Endodermal cell (in vitro differentiated cells): Measurements from ENCODE around the gene COX10. TPM values are rescaled to one million over a fixed set of nuclear protein-coding genes. Genes with fewer than 3 reads are reported as not detected.

Experiments used
- DNase-seq: peaks from one replicate; pipeline ENCODE4 v3.0.0-alpha.2; 2017
- H3K27ac ChIP-seq: 2 replicates; pipeline ENCODE4 v1.5.1; 2013; ENCODE audit warnings: mild to moderate bottlenecking, low read depth, low read length, moderate library complexity
- H3K27me3 ChIP-seq: 2 replicates; pipeline ENCODE4 v1.6.1; 2013; ENCODE audit warnings: mild to moderate bottlenecking, low read length, moderate library complexity; ENCODE audit not compliant: insufficient read depth, control insufficient read depth, poor library complexity, severe bottlenecking
- H3K36me3 ChIP-seq: 2 replicates; pipeline ENCODE4 v1.7.0; 2013; ENCODE audit warnings: mild to moderate bottlenecking, low read length, moderate library complexity; ENCODE audit not compliant: control insufficient read depth, insufficient read depth
- H3K4me1 ChIP-seq: one replicate; pipeline ENCODE4 v1.7.0; 2013; ENCODE audit warnings: low read length; ENCODE audit not compliant: control insufficient read depth, insufficient read depth
- H3K4me3 ChIP-seq: 2 replicates; pipeline ENCODE4 v1.5.1; 2013; ENCODE audit warnings: mild to moderate bottlenecking, low read length, moderate library complexity
- H3K9ac ChIP-seq: 2 replicates; pipeline ENCODE4 v1.6.1; 2013; ENCODE audit warnings: mild to moderate bottlenecking, low read length, moderate library complexity; ENCODE audit not compliant: poor library complexity, severe bottlenecking; ENCODE audit errors: extremely low read depth
- H3K9me3 ChIP-seq: 2 replicates; pipeline ENCODE4 v1.6.1; 2013; ENCODE audit warnings: mild to moderate bottlenecking, low read length, moderate library complexity; ENCODE audit not compliant: control insufficient read depth
- H3K27ac Mint-ChIP-seq: 2 replicates; pipeline ENCODE4 v1.8.0; 2020; ENCODE audit warnings: mixed read lengths
- H3K27me3 Mint-ChIP-seq: 2 replicates; pipeline ENCODE4 v1.8.0; 2021; ENCODE audit warnings: mild to moderate bottlenecking, mixed read lengths; ENCODE audit not compliant: insufficient read depth
- H3K36me3 Mint-ChIP-seq: 2 replicates; pipeline ENCODE4 v1.8.0; 2020; ENCODE audit warnings: low read depth, mixed read lengths
- H3K4me1 Mint-ChIP-seq: 2 replicates; pipeline ENCODE4 v1.8.0; 2020; ENCODE audit warnings: mixed read lengths
- H3K4me3 Mint-ChIP-seq: 2 replicates; pipeline ENCODE4 v1.8.0; 2020; ENCODE audit warnings: mild to moderate bottlenecking, moderate library complexity, mixed read lengths
- H3K9me3 Mint-ChIP-seq: 2 replicates; pipeline ENCODE4 v1.8.0; 2020; ENCODE audit warnings: mild to moderate bottlenecking, mixed read lengths
- WGBS, 2 experiments: methylation state at CpG; one replicate each; pipeline versions ENCODE4 v1.1.5 to v1.1.7; 2013; ENCODE audit warnings: missing lambda C conversion rate in 2 of 2, mixed read lengths in 1 of 2; ENCODE audit not compliant: insufficient coverage in 1 of 2, insufficient read length in 1 of 2; 5-methylcytosine and 5-hydroxymethylcytosine counted together
- total RNA-seq, 2 donors: library from RNA; stranded (reverse); fragmentation: NEBNext Ultra II Directional in 1 of 2; extraction: Animal tissue kit (Norgen Biotek cat#: 25700) in 1 of 2; gene quantifications; 2 replicates in 1 of 2; 3 replicates in 1 of 2; pipeline ENCODE4 v1.2.1, GENCODE V29; 2021
- TF ChIP-seq, protein P1 (sequence below): fragments of 200-600 bp; sonication (generic); conservative IDR thresholded peaks from 2 replicates; pipeline ENCODE4 v1.5.0; 2021; ENCODE audit warnings: antibody characterized with exemption, mild to moderate bottlenecking

COX10 gene
- total RNA-seq, 2 donors from 2014 or later: 15.0 to 15.4 TPM

DNA sequence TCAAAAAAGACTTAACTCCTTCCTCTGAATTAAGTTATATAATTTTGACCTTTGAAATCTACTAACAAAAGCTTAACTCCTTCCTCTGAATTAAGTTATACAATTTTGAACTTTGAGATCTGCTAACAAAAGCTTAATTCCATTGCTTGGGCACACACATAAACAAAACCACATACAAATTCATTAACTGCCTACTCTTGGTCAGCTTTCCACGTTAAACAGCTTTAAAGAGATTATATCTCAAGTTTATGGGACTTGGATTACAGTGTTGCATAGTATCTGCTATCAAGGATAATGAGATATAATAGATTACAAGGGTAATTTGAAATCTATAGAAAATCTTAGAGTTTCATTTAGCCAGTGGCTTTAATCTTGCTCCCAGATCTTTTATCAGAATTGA is 23.5 kb downstream of the COX10 start:
- DNase-seq: no peak
- no peaks in the 10 kb centered on the region for H3K27me3 Mint-ChIP-seq
- no peaks in the 10 kb centered on the region for H3K27me3 ChIP-seq
- no peaks in the 10 kb centered on the region for H3K9me3 Mint-ChIP-seq
- H3K4me1 Mint-ChIP-seq: peaks cover 46% of the 10 kb centered on the region
- H3K27ac Mint-ChIP-seq: no peak overlapping the region
- H3K4me3 Mint-ChIP-seq: no peak overlapping the region
- H3K9ac ChIP-seq: no peak overlapping the region
- WGBS, 2 experiments: 81% methylated on average over 1 of the region's 1 CpG; no CpG with 5 or more reads in 1 of the 2 experiments
- peaks cover 5% of the 10 kb centered on the region for H3K4me1 ChIP-seq
- H3K4me3 ChIP-seq: no peak overlapping the region
- peaks cover 3% of the 10 kb centered on the region for H3K36me3 Mint-ChIP-seq
- H3K36me3 ChIP-seq: no peaks in the 10 kb centered on the region
- no peaks in the 10 kb centered on the region for H3K9me3 ChIP-seq
- H3K27ac ChIP-seq: no peak overlapping the region
- TF ChIP-seq, protein P1, sequence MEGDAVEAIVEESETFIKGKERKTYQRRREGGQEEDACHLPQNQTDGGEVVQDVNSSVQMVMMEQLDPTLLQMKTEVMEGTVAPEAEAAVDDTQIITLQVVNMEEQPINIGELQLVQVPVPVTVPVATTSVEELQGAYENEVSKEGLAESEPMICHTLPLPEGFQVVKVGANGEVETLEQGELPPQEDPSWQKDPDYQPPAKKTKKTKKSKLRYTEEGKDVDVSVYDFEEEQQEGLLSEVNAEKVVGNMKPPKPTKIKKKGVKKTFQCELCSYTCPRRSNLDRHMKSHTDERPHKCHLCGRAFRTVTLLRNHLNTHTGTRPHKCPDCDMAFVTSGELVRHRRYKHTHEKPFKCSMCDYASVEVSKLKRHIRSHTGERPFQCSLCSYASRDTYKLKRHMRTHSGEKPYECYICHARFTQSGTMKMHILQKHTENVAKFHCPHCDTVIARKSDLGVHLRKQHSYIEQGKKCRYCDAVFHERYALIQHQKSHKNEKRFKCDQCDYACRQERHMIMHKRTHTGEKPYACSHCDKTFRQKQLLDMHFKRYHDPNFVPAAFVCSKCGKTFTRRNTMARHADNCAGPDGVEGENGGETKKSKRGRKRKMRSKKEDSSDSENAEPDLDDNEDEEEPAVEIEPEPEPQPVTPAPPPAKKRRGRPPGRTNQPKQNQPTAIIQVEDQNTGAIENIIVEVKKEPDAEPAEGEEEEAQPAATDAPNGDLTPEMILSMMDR: no peak

DNA sequence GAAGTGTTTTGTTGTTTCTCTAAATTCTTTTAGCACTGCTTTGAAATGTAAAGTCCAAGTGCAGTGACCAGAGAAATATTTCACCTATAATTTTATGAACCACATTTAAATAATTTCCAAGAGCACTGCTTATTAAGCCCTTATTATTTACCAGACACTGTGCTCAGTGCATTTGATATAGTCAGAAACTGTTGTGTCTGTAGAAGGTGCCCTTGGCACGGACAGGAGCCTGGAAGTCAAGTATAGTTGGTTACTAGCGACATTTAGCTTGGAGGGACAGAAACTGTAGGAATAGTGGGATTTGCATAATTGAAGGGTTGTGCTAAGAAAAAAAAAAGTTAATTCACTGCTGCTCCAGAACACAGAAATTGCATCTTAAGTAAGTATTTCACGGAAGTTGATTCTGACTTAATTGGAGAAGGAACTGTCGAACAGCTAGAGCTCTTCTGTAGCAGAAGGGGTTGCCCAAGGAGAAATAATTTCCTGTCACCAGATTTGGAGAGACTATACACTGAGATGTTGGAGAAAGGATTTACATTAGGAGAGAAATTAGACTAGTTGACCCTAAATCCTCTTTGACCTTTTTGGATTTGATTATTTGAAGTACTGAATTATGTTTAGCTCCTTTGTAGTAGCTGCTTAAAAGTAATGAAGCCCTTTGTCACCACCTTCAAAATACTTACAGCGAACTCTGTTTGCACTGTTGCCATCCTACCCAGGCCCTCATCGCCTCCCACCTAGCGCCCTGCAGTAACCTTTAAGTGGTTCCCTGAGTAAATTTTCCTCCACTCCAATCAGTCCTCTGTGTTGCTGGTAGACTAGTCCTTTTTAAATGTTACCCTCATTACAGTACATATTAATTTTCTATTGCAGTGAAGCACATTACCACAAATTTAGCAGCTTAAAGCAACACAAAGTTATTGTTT is 25.6 kb downstream of the COX10 start:
- no peak overlapping the region for H3K4me3 Mint-ChIP-seq
- Histone ChIP-seq H3K4me3 (no peak overlapping the region), H3K9ac (no peak overlapping the region), H3K27me3 (no peaks in the 10 kb centered on the region), H3K4me1 (peaks cover 5% of the 10 kb centered on the region), H3K9me3 (no peaks in the 10 kb centered on the region), H3K27ac (no peak overlapping the region), H3K36me3 (no peaks in the 10 kb centered on the region)
- DNase-seq: no peak
- H3K27me3 Mint-ChIP-seq: no peaks in the 10 kb centered on the region
- H3K36me3 Mint-ChIP-seq: peaks cover 3% of the 10 kb centered on the region
- WGBS, 2 experiments: 94 to 97% methylated on average over 6 to 7 of the region's 7 CpGs
- no peak overlapping the region for H3K27ac Mint-ChIP-seq
- peaks cover 37% of the 10 kb centered on the region for H3K4me1 Mint-ChIP-seq
- TF ChIP-seq, protein P1: no peak
- no peaks in the 10 kb centered on the region for H3K9me3 Mint-ChIP-seq

DNA sequence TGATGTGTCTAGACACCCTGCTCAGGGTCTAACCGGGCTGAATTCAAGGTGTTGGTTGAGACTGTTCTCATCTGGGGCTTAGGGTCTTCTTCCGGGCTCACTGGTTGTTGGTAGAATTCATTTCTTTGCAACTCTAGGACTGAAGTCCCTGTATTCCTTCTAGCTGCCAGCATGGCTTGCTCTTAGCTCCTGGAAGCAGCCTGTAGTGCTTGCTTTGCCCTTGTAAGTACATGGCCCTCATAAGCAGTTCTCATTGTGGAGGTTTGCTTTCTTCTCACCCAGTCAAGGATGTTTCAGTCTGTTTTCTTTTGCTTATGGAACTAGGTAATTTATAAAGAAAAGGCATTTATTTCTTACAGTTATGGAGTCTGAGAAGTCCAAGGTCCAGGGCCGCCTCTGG is 26.3 kb downstream of the COX10 start:
- Mint-ChIP-seq H3K27ac (no peak overlapping the region), H3K9me3 (no peaks in the 10 kb centered on the region), H3K4me3 (no peak overlapping the region), H3K27me3 (no peaks in the 10 kb centered on the region), H3K36me3 (peaks cover 3% of the 10 kb centered on the region), H3K4me1 (peaks cover 34% of the 10 kb centered on the region)
- Histone ChIP-seq H3K27me3 (no peaks in the 10 kb centered on the region), H3K36me3 (no peaks in the 10 kb centered on the region), H3K9ac (no peak overlapping the region), H3K4me3 (no peak overlapping the region), H3K27ac (no peak overlapping the region), H3K4me1 (peaks cover 5% of the 10 kb centered on the region), H3K9me3 (no peaks in the 10 kb centered on the region)
- TF ChIP-seq, protein P1: no peak
- no peak for DNase-seq
- WGBS, 2 experiments: 88% methylated on average over 3 of the region's 3 CpGs; no CpG with 5 or more reads in 1 of the 2 experiments
